HCT116 (cell line): ENCODE results near the gene SHH.

Source experiments
- ATF3 ChIP-seq: IDR thresholded peaks from 2 replicates; pipeline ENCODE4 v1.6.1; 2012
- CEBPB ChIP-seq: IDR thresholded peaks from 2 replicates; pipeline ENCODE4 v1.6.1; 2012; ENCODE audit warnings: low read depth
- CTCF ChIP-seq, 3 experiments: fragments of 200-600 bp in 1 of 3; sonication (generic) in 1 of 3; IDR thresholded peaks in 2 of 3; conservative IDR thresholded peaks in 1 of 3; 2 replicates each; pipeline ENCODE4 v1.5.1; 2012 to 2017; ENCODE audit warnings: low read depth in 2 of 3, low read length in 2 of 3, antibody characterized with exemption in 1 of 3, borderline replicate concordance in 1 of 3, control low read depth in 1 of 3, mild to moderate bottlenecking in 1 of 3, mixed read lengths in 1 of 3, mixed run types in 1 of 3, moderate library complexity in 1 of 3; ENCODE audit not compliant: insufficient read depth in 1 of 3
- EZH2 ChIP-seq: fragments of 200-600 bp; sonication (generic); IDR thresholded peaks from 2 replicates; pipeline ENCODE4 v1.6.1; 2017; ENCODE audit warnings: antibody characterized with exemption, mixed run types
- EZH2phosphoT487 ChIP-seq: fragments of 200-600 bp; IDR thresholded peaks from 2 replicates; pipeline ENCODE4 v1.6.1; 2018; ENCODE audit warnings: antibody characterized with exemption, borderline replicate concordance
- JUND ChIP-seq: IDR thresholded peaks from 2 replicates; pipeline ENCODE4 v1.6.1; 2012
- RAD21 ChIP-seq: IDR thresholded peaks from 2 replicates; pipeline ENCODE4 v1.6.1; 2012; ENCODE audit warnings: low read depth, mild to moderate bottlenecking
- REST ChIP-seq: IDR thresholded peaks from 2 replicates; pipeline ENCODE4 v1.6.1; 2012; ENCODE audit warnings: low read depth
- SRF ChIP-seq: IDR thresholded peaks from 2 replicates; pipeline ENCODE4 v1.6.1; 2012; ENCODE audit warnings: low read depth
- YY1 ChIP-seq: IDR thresholded peaks from 2 replicates; pipeline ENCODE4 v1.6.1; 2011; ENCODE audit warnings: low read length, low read depth, moderate library complexity, mild to moderate bottlenecking; ENCODE audit not compliant: insufficient replicate concordance; ENCODE audit errors: extremely low read depth
- ZNF274 ChIP-seq: fragments of 200-500 bp; sonication (Bioruptor generic); IDR thresholded peaks from 2 replicates; pipeline ENCODE4 v1.6.1; 2014; ENCODE audit warnings: mild to moderate bottlenecking, low read depth, low read length, inconsistent platforms

- peak; percentile 61 to 86 (median 72) for TF ChIP-seq CTCF (IDR thresholded peaks at IDR 0.05 in 2 of 3, conservative IDR thresholded peaks at IDR 0.05 in 1 of 3; ENCODE audit: borderline replicate concordance in 1 of 3, insufficient read depth in 1 of 3, low read depth in 2 of 3, low read length in 2 of 3)
- no peak for TF ChIP-seq CEBPB
- TF ChIP-seq REST: no peak
- TF ChIP-seq EZH2phosphoT487: no peak
- no peak for TF ChIP-seq ATF3
- TF ChIP-seq YY1: no peak
- no peak for TF ChIP-seq EZH2
- no peak for TF ChIP-seq ZNF274
- TF ChIP-seq RAD21: peak; percentile 70
- TF ChIP-seq JUND: no peak
- TF ChIP-seq SRF: no peak
Observed at GRCh38 chr7:155804897-155805825, 7.1 kb downstream of the SHH start.
